K562 (cell line): ENCODE measurements around the gene LDLRAD3. TPM values are rescaled to one million over a fixed set of nuclear protein-coding genes. Genes with fewer than 3 reads are reported as not detected.

Experiments
- E2F5 ChIP-seq: sonication (generic); formaldehyde crosslinking; IDR thresholded peaks from 2 replicates; pipeline ENCODE4 v1.8.0; 2022; ENCODE audit warnings: mild to moderate bottlenecking, missing genetic modification reagents
- NFIC ChIP-seq: fragments of 450-650 bp; IDR thresholded peaks from 2 replicates; pipeline ENCODE4 v1.6.1; 2017; ENCODE audit warnings: mild to moderate bottlenecking, inconsistent platforms
- THRB ChIP-seq: fragments of 450-650 bp; formaldehyde crosslinking; conservative IDR thresholded peaks from 2 replicates; pipeline ENCODE4 v1.4.0; 2022; ENCODE audit warnings: mild to moderate bottlenecking, missing genetic modification characterization
- ZNF277 ChIP-seq: fragments of 250-450 bp; sonication (Bioruptor Pico); IDR thresholded peaks from 2 replicates; pipeline ENCODE4 v1.8.0; 2022; ENCODE audit warnings: inconsistent platforms, mild to moderate bottlenecking, moderate library complexity, borderline replicate concordance
- ZNF398 ChIP-seq: fragments of 250-450 bp; sonication (Bioruptor Pico); IDR thresholded peaks from 2 replicates; pipeline ENCODE4 v1.8.0; 2021; ENCODE audit warnings: moderate library complexity, mild to moderate bottlenecking, inconsistent platforms
- ZNF639 ChIP-seq, 2 experiments: fragments of 200-800 bp in 1 of 2; sonication (Bioruptor generic) in 1 of 2; sonication (generic) in 1 of 2; formaldehyde crosslinking in 1 of 2; IDR thresholded peaks in 1 of 2; conservative IDR thresholded peaks in 1 of 2; 2 replicates each; pipeline versions ENCODE4 v1.5.0 to v1.6.1; 2016 to 2020; ENCODE audit warnings: missing compliant biosample characterization in 1 of 2, missing genetic modification characterization in 1 of 2, missing genetic modification reagents in 1 of 2
- polyA plus RNA-seq, 8 experiments: library from polyadenylated mRNA; depleted of rRNA in 4 of 8; stranded (reverse) in 5 of 8; unstranded in 3 of 8; fragments of >200 nt; fragmentation: Nextera tagmentation in 2 of 8; fragmentation: Illumina TruSeq in 1 of 8; extraction: Ambion mirVana in 2 of 8; extraction: Trizol in 1 of 8; gene quantifications; 2 replicates each; pipeline versions ENCODE4 v1.2.1 to v1.2.3, GENCODE V29; 2011 to 2014; ENCODE audit warnings: inconsistent platforms in 1 of 8, missing spikeins in 1 of 8
- total RNA-seq, 7 experiments: library from RNA; depleted of rRNA in 6 of 7; stranded (reverse); fragments of >200 nt in 6 of 7; fragmentation: Illumina TruSeq in 2 of 7; extraction: Trizol in 2 of 7; gene quantifications; 2 replicates each; pipeline versions ENCODE4 v1.2.1 to v1.2.3, GENCODE V29; 2011 to 2021; ENCODE audit warnings: low replicate concordance in 1 of 7

Gene LDLRAD3
- total and polyA plus RNA-seq, 9 of the 15 experiments (the other 6 are each of a cell fraction or from before 2014, with no cell fraction given), result 0.73 to 7.2 (median 3.5) TPM

GRCh38 chr11:35943713-35944502 lies at the start of gene LDLRAD3 (continued):
- TF ChIP-seq ZNF398 (CRISPR knock-in tag) (no peak), NFIC (no peak), ZNF277 (CRISPR knock-in tag) (no peak), E2F5 (CRISPR knock-in tag) (no peak), THRB (CRISPR knock-in tag) (no peak), ZNF639 (CRISPR knock-in tag; conservative IDR thresholded peaks at IDR 0.05 in 1 of 2, IDR thresholded peaks at IDR 0.05 in 1 of 2) (no peak; a peak in 1 of 4 replicates)
